T47D (cell line): ENCODE measurements around the gene PGAP3.
"Not testable (repeated sequence)": the region's sequence is repeated elsewhere in the genome, so short reads cannot be mapped to it uniquely, and the experiment has no call there.

ENCODE experiments used
- DNase-seq, 2 experiments: peaks; one replicate each; pipeline versions ENCODE4 v3.0.0 to v3.0.0-alpha.2; 2011 to 2012; ENCODE audit warnings: low read depth in 1 of 2, low spot score in 1 of 2
- JUND ChIP-seq: IDR thresholded peaks from 2 replicates; pipeline ENCODE4 v1.6.1; 2012; ENCODE audit warnings: low read depth
- in situ Hi-C: cut with HindIII; loops from 2 replicates; pipeline ENCODE4 v1.10.0; 2016; ENCODE audit warnings: low sequenced_read_pairs, low pct_unique_long_range_greater_than_20kb

PGAP3 gene, protein sequence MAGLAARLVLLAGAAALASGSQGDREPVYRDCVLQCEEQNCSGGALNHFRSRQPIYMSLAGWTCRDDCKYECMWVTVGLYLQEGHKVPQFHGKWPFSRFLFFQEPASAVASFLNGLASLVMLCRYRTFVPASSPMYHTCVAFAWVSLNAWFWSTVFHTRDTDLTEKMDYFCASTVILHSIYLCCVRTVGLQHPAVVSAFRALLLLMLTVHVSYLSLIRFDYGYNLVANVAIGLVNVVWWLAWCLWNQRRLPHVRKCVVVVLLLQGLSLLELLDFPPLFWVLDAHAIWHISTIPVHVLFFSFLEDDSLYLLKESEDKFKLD

DNA sequence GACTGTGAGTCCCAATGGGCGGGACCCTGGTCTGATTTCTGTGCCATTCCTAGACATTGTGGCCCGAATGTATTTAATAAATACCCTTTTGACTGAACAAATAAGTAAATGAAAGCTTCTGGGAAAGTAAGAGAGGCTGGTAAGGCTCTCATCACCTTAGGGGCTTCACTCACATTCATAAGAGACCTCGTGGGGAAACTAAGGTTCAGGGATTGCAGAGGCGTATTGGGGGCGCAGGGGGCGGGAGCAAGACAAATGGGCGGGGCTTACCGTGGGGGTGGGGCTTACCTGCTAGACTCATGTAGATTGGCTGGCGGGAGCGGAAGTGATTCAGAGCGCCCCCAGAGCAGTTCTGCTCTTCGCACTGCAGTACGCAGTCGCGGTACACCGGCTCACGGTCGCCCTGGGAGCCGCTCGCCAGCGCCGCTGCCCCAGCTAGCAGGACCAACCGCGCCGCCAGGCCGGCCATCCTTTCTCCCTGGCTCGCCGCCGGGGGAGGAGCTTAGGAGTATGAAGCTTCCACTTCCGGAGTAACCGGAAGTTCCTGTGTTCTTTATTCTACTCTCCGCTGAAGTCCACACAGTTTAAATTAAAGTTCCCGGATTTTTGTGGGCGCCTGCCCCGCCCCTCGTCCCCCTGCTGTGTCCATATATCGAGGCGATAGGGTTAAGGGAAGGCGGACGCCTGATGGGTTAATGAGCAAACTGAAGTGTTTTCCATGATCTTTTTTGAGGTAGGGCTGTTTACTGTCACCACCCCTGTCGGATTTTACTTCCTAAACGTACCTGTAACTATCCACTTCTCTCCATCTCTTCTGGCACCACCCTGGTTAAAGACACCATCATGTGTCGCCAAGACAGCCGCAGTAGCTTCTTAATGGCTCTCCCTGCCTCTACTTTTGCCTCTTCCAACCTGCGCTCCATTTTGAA, at the start of gene PGAP3:
Gene PGAP3 (minus strand): TSS at position 512 of the 929 bp plus-strand sequence. CDS start 43 bp downstream, at position 469.
- in situ Hi-C loops = no loop called here

DNA sequence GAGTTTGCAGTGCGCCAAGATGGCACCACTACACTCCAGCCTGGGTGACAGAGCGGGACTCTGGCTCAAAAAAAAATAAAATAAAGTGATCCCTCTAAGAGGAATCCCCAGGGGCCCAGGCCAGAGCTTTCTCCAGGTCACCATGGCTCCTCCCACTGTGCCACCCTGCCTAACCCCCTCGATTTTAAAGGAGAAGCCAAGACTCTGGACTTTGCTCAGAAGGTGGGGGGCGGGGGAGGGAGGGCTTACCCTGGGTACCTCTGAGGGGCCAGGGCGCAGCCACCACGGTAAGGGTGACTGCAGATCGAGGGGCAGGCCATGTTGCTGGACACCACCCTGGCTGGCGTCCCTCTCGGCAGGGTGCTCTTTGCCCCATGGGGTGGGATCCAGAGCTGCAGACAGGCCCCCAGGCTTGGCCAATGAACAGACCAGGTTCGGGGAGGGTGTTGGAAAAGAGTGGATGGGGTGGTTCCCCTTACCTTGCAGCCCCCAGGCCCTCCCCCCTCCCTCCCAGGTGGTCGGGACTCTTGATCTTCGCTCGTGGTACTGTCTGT, 49.4 kb upstream of the PGAP3 start:
- no peak for TF ChIP-seq JUND
- no peak for DNase-seq
- in situ Hi-C loops = no loop called here

More for the DNA sequence above, at the start of gene PGAP3:
- DNase-seq = peak; percentile 92 to 97
- no peak for TF ChIP-seq JUND

DNA sequence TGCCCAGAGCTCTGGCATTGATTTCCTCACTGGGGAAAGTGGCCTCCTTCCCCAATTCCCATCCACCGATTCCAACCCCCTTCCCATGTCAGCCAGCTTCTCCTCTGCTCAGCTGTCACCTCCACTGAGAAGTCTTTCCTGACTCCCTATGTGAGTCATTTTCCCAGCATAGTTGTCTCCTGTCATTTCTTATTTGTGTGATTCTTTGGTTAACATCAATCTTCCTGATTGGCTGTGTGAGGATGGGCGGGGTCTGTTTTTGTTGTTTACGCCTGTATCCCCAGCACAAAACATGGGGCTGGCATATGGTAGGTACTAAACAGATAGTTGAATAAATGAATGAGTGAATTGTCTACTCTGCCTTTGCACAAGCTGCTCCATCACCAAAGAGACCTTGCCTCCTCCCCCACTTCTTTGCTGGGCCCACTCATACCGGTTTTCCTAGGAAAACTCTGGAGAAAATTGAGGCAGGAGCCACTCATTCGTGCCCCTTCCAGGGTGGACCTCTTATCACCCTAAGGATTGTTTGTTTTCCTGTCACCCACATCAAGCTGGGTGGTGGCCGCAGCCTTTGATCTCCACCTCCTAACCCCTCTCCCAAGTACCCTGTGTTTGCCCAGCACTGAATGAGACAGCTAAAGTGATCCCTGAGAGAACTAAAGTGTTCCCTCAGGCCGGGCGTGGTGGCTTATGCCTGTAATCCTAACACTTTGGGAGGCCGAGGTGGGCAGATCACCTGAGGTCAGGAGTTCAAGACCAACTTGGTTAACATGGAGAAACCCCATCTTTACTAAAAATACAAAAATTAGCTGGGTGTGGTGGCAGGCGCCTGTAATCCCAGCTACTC, 48.7 kb upstream of the PGAP3 start:
- in situ Hi-C loops = no loop called here
- no peak for TF ChIP-seq JUND
- peak in 1 of 2 experiments; percentile 74 for DNase-seq

DNA sequence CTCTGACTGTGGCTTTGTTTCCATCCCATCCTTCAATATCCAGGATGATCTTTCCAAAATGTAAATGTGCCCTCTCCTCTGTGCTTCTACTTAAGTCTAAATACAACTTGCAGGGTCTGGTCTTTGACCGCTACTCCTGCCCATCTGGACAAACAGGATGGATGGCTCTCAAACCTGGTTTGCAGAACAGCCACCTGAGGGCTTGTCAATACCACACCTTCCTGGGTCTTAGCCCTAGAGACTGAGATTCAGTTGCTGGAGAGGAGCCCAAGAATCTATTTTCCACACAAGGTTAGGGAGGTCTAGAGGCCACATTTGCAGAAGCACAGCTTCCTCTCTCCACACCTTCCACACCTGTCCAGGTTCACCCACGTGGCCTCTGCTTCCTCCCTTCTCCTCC, 48.0 kb upstream of the PGAP3 start:
- peak in 1 of 2 experiments; percentile 91 for DNase-seq
- TF ChIP-seq JUND = no peak
- in situ Hi-C loops = no loop called here

DNA sequence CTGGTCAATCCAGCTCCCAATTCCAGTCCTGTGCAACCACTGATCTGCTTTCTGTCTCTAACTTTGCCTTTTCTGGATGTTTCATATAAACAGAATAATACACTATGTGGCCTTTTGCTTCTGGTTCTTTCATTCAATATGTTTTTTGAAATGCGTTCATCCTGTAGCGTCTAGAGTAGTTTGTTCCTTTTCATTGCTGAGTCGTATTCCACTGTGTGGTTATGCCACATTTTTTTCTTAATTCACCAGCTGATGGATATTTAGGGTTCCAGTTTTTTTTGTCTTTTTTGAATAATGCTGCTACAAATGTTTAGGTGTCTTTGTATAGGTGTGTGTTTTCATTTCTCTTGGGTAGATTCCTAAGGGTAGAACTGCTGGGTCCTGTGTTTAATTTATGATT, 44.7 kb upstream of the PGAP3 start:
- in situ Hi-C loops = no loop called here
- no peak for DNase-seq
- no peak for TF ChIP-seq JUND

DNA sequence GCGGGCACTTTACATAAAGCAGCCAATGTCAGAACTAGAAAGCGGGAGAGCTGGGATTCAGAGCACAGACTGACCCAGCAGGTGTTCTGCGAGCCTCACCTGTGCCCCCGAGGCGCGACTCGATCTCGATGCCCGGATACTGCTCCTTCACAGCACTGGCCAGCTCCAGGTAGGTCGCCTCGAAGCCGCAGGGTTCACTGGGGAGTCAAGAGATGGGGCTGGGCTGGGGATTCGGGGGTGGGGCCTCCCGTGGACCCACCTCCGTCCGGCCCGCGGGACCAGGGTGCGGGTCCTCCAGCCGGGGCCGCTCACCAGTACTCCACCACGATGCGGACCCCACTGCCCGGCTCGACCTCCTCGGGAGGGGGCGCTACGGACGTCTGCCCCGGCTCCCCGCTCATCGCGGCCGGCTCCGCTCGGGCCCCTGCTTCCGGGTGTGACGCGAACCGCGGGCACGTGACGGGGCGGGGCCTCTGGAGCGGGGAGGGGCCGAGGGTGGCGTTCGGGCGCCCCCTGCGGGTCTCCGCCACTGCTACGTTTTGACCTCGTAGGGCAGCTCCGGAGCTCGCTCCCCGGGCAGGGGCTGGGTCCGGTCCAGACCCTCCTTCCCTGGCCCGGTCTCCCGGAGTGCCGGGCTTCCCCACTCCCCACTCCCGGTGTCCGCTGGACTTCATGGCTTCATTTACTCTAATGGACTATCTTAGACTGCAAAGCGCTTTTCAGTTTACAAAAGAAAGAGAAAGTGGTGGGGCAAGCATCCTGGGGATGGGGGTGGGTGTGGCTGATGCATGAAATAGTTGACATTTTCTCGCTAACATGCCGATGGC, 42.5 kb upstream of the PGAP3 start, which contains the start of gene MIEN1:
Gene MIEN1 (minus strand): TSS at position 438 of the 827 bp plus-strand sequence. CDS start 37 bp downstream, at position 401.
- in situ Hi-C loops = no loop called here
- no peak for TF ChIP-seq JUND
- peak; percentile 89 to 94 for DNase-seq

DNA sequence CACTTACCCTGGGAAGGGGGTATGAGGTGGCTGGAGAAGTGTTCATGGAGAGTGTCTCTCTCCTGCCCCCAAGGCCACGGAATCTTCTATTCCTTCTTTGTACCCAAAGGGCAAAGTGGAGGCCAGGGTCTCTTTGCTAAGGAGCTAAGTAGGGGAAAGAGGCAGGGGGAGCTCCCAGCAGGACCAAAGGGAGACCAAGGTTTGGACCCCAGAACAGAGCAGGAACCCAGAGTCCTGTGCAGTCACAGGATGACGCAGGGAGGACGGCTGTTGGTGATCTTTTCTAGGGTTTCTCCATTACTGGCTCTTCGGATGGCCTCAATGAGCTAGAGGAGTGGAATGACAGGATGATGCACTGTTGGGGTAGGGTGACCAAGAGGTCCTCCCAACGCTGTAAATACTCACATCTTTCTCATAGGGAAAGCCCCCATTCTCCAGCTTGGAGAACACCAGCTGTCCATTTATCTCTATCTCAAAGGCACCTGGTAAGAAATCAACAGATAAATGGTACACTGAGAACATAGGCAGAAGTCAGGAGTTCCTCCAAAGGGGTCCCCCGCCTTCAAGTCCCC, 41.5 kb upstream of the PGAP3 start:
- in situ Hi-C loops = no loop called here
- TF ChIP-seq JUND = no peak
- DNase-seq = no peak

DNA sequence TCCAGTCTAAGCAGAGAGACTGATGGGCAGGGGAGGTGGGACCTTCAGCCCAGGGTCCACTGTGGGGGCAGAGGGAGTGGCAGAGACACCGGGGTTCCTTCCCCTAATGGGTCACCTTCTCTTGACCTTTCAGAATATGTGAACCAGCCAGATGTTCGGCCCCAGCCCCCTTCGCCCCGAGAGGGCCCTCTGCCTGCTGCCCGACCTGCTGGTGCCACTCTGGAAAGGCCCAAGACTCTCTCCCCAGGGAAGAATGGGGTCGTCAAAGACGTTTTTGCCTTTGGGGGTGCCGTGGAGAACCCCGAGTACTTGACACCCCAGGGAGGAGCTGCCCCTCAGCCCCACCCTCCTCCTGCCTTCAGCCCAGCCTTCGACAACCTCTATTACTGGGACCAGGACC, 39.7 kb upstream of the PGAP3 start:
- in situ Hi-C loops = no loop called here
- no peak for TF ChIP-seq JUND
- no peak for DNase-seq

DNA sequence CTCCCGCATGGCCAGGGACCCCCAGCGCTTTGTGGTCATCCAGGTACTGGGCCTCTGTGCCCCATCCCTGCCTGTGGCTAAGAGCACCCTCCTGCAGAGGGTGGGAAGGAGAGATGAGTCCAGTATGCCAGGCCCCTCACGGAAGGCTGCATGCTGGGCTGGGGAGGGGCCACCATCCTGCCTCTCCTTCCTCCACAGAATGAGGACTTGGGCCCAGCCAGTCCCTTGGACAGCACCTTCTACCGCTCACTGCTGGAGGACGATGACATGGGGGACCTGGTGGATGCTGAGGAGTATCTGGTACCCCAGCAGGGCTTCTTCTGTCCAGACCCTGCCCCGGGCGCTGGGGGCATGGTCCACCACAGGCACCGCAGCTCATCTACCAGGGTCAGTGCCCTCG, 38.8 kb upstream of the PGAP3 start:
- in situ Hi-C loops = no loop called here
- DNase-seq = no peak
- no peak for TF ChIP-seq JUND

DNA sequence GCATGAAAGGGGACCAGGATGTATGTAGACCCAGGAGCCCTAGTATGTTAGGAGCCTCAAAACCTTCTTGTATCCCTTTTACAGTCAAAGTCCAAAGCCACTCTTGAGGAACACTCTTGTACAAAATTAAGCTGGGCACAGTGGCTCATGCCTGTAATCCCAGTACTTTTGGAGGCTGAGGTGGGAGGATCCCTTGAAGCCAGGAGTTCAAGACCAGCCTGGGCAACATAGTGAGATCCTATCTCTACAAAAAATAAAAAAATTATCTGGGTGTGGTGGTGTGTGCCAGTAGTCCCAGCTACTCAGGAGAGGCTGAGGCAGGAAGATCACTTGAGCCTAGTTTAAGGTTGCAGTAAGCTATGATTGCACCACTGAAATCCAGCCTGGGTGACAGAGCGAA, 38.1 kb upstream of the PGAP3 start:
- in situ Hi-C loops, DNase-seq: not testable (repeated sequence)

DNA sequence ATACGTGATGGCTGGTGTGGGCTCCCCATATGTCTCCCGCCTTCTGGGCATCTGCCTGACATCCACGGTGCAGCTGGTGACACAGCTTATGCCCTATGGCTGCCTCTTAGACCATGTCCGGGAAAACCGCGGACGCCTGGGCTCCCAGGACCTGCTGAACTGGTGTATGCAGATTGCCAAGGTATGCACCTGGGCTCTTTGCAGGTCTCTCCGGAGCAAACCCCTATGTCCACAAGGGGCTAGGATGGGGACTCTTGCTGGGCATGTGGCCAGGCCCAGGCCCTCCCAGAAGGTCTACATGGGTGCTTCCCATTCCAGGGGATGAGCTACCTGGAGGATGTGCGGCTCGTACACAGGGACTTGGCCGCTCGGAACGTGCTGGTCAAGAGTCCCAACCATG, 36.9 kb upstream of the PGAP3 start:
- in situ Hi-C loops = no loop called here
- no peak for DNase-seq
- no peak for TF ChIP-seq JUND
